Measurements from ENCODE around the gene NRP1.

The NRP1 gene

DNA sequence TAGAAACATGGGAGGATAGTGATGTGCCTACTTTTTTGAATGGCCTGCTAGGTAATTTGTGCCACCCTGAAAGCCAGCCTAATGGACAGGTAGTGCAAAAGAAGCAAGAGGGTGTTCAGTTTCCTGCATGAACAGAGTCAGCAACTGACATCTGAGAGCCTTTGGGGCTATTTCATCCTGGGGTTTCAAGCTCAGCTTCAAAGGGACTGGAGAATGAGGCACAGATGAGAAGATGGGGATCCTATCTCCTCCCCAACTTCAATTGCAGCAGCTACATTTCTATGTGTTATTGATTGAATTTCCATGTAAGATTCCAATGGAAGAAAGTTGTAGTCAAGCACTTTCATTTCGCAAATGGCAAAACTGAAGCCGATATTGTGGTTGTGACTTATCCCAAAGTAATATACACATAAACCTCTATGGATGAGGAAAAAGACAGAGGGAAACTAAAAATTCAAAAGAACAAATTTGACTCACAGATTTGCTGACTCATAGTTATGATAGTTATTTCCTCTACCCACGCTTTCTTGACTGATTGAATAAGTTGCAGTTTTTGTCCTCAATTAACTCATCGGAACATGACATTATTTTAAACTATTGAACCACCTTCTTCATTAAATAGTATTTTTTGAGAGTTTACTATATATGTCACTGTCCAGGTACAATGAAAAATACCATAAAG is 42.6 kb upstream of the NRP1 start:
- DNase-seq (ENCODE audit: low read depth, low spot score), result no peak
- ChIA-PET CTCF (no interaction called here), POLR2A (interaction anchor here (1.1 kb wide), 1 partner anchor 19 kb away, joined by 3 read pairs; no protein-coding TSS in a partner anchor)
- peak overlapping the region; percentile 13; the same call in 1 of the 2 replicates for H3K4me3 ChIP-seq (ENCODE audit: low read depth, low read length)
- TF ChIP-seq, protein P1, sequence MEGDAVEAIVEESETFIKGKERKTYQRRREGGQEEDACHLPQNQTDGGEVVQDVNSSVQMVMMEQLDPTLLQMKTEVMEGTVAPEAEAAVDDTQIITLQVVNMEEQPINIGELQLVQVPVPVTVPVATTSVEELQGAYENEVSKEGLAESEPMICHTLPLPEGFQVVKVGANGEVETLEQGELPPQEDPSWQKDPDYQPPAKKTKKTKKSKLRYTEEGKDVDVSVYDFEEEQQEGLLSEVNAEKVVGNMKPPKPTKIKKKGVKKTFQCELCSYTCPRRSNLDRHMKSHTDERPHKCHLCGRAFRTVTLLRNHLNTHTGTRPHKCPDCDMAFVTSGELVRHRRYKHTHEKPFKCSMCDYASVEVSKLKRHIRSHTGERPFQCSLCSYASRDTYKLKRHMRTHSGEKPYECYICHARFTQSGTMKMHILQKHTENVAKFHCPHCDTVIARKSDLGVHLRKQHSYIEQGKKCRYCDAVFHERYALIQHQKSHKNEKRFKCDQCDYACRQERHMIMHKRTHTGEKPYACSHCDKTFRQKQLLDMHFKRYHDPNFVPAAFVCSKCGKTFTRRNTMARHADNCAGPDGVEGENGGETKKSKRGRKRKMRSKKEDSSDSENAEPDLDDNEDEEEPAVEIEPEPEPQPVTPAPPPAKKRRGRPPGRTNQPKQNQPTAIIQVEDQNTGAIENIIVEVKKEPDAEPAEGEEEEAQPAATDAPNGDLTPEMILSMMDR (IDR thresholded peaks at IDR 0.05; ENCODE audit: insufficient read depth, low read length, missing control alignments), result no peak

DNA sequence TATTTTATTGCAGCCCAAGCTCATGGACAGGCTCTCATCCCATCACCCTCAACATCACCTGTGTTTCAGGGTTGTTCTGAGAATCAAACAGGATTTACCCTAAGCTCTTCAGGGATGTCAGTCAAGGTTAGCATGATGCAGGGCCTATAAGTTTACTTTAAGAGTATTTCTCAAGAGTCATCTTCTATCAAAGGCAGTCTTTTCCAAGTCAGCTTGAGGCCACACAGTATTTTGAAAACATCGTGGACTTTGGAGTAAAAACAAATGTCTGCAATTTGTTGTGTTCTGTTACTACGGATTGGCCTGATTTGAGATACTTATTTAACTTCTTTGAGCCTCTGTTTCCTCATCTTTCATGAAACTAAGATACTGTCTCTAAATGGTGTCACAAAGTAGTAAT is 42.0 kb upstream of the NRP1 start:
- no peak overlapping the region for H3K4me3 ChIP-seq (ENCODE audit: low read depth, low read length)
- DNase-seq (ENCODE audit: low read depth, low spot score), result no peak
- POLR2A ChIA-PET, result interaction anchor here (1.1 kb wide), 1 partner anchor 19 kb away, joined by 3 read pairs; no protein-coding TSS in a partner anchor
- CTCF ChIA-PET, result interaction anchor here (0.6 kb wide), 1 partner anchor 11 kb away, joined by 3 read pairs; no protein-coding TSS in a partner anchor
- TF ChIP-seq, protein P1 (IDR thresholded peaks at IDR 0.05; ENCODE audit: insufficient read depth, low read length, missing control alignments), result no peak

DNA sequence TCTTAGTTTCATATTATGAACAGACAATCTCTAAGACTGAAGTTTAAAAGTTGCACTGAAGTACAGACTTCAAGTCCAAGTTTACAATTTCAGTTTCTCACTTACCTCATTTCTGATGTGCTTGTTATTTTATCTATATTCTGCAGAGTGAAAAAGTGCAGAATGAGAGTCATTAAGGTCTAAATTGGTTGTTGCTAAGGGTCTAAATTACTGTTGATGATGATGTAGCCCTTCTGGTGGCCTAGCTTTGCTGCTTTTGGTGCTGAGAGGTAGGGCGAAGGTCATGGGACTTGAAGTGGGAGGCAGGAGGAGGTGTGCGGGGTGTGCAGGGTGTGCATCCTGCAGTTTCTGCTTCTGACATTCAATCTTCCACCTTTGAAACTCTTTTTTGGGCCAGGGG is 38.8 kb upstream of the NRP1 start:
- H3K4me3 ChIP-seq (ENCODE audit: low read depth, low read length), result no peak overlapping the region
- TF ChIP-seq, protein P1 (IDR thresholded peaks at IDR 0.05; ENCODE audit: insufficient read depth, low read length, missing control alignments), result no peak
- CTCF ChIA-PET, result no interaction called here
- POLR2A ChIA-PET, result no interaction called here
- DNase-seq (ENCODE audit: low read depth, low spot score), result no peak

DNA sequence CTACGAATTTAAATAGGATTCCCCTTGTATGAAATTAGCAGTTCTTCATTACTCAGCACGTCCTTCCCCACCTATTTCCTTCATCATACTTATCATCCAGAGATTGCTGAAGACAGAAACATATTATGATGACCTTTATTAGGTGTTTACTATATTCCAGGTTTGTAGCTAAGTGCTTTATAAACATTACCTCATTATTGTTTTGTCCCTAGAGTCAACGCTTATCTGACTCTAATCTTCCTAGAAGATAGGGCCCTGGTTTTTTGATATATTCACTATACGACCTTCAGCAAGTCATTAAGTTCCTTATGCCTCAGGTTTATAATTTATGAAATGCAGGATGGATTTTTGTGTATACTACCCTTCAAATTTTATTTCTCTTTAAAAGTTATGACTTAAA is 36.8 kb upstream of the NRP1 start:
- TF ChIP-seq, protein P1 (IDR thresholded peaks at IDR 0.05; ENCODE audit: insufficient read depth, low read length, missing control alignments), result no peak
- no peak for DNase-seq (ENCODE audit: low read depth, low spot score)
- ChIA-PET POLR2A (no interaction called here), CTCF (no interaction called here)
- no peak overlapping the region for H3K4me3 ChIP-seq (ENCODE audit: low read depth, low read length)

DNA sequence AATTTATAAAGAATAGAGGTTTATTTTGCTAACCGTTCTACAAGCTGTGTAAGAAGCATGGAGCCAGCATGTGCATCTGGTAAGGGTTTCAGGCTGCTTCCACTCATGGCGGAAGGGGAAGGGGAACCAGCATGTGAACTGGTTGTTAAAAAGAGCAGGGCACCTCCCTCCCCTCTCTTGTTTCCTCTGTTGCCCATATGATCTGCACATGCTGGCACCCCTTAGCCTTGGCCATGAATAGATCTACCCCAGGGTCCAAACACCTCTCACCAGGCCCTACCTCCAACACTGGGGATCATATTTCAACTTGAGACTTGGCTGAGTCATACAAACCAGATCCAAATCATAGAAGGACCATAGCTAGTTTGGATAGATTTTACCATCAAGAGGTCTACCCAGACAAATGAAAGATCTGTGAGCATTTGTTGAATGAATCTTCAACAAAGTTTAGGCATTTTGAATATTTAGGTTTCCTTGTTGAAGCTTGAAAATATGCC is 36.0 kb upstream of the NRP1 start:
- POLR2A ChIA-PET, result no interaction called here
- TF ChIP-seq, protein P1 (IDR thresholded peaks at IDR 0.05; ENCODE audit: insufficient read depth, low read length, missing control alignments), result no peak
- CTCF ChIA-PET, result interaction anchor here (0.8 kb wide), 1 partner anchor 9 kb away, joined by 3 read pairs; no protein-coding TSS in a partner anchor

DNA sequence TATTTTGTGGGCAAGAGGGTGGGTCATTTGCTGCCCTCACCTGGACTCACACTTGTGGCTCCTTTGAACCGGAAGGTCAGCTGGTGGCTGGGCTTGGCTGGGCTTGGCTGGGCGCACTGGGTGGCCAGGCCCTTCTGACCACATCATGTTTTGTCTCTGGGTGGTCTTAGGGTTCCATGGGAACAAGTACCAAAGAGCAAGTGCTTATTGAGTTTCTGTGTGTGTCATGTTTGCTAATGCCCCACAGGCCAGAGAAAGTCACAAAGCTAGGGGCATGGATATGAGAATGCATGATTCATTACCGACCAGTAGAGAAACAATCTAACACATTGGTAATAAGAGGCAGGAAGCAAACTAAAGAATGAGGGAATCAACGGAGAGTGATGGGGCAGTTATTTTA is 33.6 kb upstream of the NRP1 start:
- TF ChIP-seq, protein P1 (IDR thresholded peaks at IDR 0.05; ENCODE audit: insufficient read depth, low read length, missing control alignments), result no peak
- no peak for DNase-seq (ENCODE audit: low read depth, low spot score)
- POLR2A ChIA-PET, result no interaction called here
- CTCF ChIA-PET, result no interaction called here
- no peak overlapping the region for H3K4me3 ChIP-seq (ENCODE audit: low read depth, low read length)

More for the DNA sequence above, 36.0 kb upstream of the NRP1 start:
- no peak for DNase-seq (ENCODE audit: low read depth, low spot score)
- no peak overlapping the region for H3K4me3 ChIP-seq (ENCODE audit: low read depth, low read length)
